NCI-H748 treated with DMSO at 0.1 percent for 48 hours (cell line): ENCODE data around the gene DUSP28.
"Not testable (repeated sequence)": the region's sequence is repeated elsewhere in the genome, so short reads cannot be mapped to it uniquely, and the experiment has no call there.

Experiments used
- DNase-seq: peaks from one replicate; lab custom pipeline; 2025; lab: John Stamatoyannopoulos, UW

DUSP28 gene

DNA sequence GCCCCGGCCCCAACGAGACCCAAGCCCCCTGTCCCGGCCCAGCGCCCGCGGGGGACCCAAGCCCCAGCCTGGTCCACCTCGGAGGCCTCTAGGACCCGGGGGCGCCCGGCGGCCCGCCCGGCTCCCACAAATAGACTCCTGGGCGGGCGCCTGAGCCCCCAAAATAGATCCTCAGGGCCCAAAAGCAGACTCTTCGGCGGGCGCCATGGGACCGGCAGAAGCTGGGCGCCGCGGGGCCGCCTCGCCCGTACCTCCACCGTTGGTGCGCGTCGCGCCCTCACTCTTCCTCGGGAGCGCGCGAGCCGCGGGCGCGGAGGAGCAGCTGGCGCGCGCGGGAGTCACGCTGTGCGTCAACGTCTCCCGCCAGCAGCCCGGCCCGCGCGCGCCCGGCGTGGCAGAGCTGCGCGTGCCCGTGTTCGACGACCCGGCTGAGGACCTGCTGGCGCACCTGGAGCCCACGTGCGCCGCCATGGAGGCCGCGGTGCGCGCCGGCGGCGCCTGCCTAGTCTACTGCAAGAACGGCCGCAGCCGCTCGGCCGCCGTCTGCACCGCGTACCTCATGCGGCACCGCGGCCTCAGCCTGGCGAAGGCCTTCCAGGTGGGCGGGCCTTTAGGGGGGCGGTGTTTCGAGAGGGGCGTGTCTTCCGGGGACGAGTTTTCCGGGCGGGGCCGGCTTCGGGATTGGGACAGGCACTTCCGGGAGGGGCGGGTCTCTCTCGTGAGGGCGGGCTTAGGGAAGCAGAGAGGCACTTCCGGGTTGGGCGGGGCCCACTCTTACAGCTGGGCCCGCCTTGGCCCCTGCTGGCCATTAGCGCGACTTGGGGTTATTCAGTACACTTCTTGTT lies 545 bp downstream of the DUSP28 start:
- peak; percentile 94 for DNase-seq

DNA sequence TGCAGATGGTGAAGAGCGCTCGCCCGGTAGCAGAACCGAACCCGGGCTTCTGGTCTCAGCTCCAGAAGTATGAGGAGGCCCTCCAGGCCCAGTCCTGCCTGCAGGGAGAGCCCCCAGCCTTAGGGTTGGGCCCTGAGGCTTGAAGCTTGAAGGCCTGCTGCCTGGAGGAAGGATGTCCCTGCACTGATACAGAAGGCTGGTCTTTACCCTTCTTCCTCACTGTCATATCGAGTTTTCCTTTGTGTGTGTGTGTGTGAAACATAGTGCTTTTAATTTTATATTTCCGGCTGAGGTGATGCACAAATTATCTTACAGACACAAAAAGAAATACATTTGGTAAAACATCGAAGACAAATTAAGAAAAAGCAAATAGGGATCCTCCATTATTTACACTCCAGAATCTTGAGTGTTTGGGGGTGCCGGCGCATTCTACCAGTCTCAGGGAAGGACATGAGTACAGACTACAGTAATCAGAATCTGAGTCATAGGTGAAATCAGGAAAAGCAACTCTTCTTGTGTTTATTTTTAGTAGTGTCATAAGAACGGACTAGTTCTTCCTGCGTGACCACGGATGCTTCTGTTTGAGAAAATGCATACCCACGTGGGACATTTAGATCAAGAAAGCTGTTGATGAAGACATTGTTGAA lies 1.3 kb downstream of the DUSP28 start:
- no peak for DNase-seq

DNA sequence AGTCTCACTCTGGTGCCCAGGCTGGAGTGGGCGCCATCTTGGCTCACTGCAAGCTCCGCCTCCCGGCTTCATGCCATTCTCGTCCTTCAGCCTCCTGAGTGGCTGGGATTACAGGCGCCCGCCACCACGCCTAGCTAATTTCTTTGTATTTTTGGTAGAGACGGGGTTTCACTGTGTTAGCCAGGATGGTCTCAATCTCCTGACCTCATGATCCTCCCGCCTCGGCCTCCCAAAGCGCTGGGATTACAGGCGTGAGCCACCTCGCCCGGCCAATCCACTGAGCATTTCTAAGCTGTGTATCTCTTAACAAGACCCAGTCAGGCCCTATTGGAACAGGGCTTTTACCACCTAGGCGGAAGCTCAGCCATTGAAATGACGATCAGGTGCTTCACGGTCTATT lies 3.1 kb downstream of the DUSP28 start:
- not testable (repeated sequence) for DNase-seq

DNA sequence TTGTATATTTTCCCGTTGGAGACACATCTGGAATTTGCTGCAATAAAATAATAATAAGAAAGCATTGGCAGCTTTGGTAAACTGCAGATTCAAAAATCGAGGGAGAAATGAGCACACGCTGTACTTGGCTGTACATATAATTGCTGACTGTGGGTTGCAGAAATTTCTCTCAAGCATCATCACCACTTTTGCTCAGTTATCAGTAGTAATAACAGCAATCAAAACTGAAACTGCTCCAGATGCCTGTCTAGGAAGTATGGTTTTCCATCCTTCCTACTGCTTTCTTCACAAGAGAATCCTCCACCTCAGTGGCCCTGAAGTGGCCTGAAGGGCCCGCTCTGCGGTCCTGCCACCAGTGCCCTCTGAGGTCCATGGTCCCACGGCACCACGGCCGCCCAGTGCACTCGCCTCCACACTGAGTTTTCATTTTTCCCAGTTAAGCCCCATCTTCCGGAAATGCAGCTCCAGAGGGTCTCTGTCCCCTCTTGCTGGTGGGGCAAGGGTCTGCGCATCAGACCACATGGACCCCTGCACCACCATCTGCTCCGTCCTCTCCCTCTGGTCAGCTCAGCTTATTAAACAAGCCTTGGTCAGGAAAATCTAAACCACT lies 3.9 kb downstream of the DUSP28 start:
- no peak for DNase-seq

DNA sequence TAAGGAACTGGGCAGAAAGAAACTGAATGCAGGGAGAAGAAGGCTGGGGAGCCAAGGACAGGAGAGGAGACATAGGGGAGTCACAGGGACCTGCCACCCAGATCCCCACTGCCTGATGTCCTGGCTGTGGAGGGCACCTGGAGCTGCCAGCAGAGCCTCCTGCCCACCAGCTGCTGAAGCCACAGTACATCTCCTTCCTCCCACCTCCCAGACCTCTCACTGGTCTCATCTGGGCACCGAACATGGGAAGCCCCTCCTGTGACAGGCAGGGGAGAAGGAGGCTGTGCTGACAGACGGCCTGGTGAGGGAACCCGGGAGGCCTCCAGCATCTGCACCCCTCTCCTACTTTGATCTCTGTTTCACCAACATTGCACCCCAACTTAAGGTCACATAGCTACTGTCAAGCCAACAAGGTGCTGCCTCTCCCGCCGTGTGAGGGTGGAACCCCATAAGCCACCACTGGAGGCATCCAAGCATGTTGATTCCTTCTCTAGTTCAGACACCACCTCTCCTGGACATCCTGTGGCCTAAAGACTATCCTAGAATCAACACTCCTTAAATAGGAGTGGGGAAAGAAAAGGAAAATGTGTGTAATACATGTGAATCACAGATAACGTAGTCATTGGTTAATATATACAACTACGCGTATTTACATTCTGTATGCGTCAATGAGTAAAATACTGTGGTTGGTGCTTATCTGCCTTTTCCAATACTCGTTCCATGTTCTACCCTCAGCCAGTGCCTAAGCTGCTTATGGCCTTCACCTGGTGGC lies 4.6 kb downstream of the DUSP28 start:
- no peak for DNase-seq

DNA sequence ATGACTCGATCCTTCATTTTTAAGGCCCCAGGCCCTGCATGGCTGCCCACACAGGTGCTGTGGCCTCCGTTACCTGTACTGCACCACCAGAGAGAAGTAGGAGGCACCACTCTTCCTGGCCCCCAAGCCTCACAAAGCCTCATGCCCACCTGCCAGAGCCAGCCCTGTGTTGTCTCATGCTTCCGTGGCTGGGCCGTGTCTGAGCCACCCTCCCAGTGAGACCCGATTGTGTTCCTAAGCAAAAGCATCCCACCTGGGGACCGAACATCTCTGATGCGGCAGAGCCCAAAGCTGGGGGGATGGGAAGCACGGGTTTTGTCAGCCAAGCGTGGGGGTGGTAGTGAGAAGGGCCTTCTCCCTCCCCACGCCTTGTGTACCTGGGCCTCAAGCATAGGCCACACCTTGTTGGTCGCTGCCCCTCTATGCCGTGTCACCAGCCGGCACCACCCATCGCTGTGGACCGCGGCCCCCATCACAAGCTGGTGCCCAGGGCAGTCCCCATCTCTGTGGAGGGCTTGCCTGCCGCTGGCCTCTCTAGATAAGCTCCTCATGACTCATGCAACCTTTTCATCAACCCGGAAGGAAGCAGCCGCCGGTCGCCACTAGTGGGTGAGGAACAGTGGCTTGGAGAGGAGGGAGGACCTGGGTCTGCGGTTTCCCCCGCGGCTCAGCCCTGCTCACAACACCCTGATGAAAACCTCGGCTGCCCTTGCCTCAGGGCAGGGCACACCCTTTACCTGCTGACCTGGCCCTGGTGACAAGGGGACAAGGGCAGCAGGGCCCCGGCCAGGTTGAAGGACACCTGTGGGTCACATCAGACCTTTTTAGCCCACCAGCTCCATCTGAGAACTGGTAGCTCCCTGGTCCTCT lies 5.4 kb downstream of the DUSP28 start:
- DNase-seq: no peak

DNA sequence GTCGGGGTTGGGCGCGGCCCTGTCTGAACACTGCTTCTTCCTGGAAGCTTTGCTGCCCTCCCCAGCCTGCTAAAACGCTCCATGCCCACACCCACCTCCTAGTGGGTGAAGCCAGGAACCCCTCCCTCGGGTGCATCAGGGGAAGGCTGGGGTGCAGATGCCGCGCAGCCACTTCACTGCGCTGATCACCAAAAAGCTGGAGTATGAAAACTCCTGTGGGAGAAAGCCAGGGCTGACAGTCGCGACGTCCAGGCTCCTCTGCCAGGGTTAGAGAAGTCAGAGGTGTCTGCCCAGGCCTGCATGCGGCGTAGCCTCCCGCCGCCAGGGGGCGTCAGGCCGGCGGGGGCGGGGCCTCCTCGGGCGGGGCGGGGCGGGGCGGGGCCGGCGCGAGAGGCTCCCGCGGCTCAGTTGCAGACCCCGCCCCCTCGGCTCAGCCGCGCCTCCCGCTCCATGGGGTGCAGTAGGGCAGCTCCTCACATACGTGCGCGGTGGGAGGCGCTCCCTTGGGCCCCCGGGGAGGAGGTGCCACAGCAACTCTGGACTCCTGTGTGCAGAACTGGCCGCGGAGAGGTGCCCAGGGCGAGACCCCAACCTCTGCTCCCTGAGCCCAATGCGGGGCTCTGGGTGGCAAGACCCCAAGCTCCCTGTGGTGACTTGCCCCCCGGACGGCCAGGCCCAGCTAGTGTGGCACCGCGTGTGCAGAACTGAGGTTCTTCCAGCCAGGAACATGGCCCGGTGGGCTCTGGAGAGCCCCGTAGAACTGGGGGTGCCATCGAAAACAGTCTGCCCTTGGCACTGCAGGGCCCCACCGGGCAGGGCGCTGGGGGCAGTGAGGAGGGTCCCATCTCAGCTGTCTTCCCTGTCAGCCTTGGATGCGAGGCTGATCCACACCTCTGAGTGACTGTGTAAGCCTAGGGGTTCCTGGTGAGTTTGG lies 6.3 kb downstream of the DUSP28 start:
- peak; percentile 57 for DNase-seq

DNA sequence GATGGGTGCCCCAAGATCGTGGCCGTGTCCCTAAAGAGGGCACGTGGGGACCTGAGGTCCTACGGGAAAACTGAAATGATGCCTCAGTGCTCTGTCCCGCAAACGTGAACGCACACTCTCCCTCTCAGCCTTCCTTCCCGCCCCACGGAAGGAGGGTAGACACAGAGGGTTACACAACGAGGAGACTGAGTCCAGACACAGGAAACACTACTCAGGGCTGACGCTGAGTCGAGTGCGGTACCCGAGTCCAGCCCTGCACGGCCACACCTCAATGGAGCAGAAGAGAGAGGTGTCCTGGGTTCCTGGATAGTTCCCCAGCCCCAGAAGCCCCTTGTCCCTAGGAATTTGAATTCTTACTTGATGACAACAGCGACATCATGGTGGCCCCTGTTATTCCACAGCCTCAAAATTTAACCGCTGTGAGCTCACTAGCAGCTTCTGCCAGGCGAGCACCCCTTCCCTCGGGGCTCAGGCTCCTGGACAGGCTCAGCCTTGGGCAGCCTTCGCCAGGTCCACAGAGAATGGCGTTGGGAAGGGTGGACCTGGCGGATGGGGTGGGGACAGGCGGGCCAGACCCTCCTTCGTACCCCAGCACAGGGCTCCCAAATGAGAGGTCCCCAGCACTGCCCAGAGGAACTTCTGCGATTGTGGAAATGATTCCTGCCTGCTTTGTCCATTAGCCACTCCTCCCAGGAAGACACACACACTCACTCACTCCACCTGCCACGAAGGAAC lies 7.1 kb downstream of the DUSP28 start:
- no peak for DNase-seq

DNA sequence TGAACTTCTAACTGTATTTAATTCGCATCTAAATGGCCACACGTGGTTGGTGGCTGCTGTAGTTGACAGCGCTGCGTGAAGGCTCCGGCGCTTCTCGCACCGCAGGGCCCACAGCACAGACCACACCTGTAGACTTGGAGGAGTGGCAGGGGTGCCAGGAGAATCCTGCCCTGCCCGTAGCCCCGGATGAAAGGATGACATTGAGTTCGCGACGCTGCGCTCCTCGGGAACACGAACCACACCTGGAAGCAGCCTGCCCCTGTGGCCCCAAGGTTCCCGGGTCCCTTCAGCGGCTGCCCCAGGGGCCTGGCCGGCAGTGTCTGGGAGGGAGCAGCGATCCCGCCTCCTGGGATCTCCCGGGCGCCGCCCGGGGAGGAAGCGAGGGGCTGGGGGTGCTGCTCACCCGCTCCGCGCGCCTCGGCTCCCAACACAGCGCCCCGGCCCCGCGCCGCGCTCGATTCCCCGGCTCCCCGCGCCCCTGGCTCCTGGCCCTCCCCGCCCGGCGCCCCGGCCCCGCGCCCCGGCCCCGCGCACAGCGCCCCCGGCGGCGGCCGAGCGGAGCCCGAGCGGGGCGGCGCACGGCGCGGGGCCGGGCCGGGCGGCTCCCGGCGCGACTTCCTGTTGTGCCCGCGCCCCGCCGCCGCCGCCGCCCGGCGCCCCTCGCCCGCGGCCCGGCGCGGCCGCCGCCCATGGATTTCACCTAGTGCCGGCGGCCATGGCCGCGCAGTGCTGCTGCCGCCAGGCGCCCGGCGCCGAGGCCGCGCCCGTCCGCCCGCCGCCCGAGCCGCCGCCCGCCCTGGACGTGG lies 7.9 kb downstream of the DUSP28 start, which contains the start of gene RNPEPL1:
RNPEPL1 (plus strand) TSS at position 613 of the 806 bp plus-strand sequence; CDS start at position 716, 103 bp downstream.
- peak; percentile 27 for DNase-seq

DNA sequence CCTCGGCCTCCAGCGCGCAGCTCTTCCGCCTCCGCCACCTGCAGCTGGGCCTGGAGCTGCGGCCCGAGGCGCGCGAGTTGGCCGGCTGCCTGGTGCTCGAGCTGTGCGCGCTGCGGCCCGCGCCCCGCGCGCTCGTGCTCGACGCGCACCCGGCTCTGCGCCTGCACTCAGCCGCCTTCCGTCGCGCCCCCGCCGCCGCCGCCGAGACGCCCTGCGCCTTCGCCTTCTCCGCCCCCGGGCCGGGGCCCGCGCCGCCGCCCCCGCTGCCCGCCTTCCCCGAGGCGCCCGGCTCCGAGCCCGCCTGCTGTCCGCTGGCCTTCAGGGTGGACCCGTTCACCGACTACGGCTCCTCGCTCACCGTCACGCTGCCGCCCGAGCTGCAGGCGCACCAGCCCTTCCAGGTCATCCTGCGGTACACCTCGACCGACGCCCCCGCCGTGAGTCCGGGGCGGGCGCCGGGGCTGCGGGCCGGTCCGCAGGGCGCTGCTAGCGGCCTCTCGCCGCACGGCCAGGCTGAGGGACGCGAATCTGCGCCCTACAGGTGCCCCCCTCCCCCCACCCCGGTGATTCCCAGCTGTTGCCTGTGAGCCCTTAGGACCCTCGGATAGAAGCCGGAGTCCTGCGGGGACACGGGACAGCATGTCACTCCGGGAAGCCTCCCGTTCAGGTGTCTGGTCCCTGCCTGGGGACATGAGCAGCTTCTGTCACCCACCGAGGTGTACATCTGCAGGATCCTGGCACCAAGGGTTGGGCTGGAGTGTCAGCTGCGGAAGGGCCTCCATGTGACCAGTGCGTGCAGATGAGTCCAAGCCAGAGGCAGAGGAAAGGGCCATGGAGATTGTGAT lies 8.7 kb downstream of the DUSP28 start:
- DNase-seq: no peak

DNA sequence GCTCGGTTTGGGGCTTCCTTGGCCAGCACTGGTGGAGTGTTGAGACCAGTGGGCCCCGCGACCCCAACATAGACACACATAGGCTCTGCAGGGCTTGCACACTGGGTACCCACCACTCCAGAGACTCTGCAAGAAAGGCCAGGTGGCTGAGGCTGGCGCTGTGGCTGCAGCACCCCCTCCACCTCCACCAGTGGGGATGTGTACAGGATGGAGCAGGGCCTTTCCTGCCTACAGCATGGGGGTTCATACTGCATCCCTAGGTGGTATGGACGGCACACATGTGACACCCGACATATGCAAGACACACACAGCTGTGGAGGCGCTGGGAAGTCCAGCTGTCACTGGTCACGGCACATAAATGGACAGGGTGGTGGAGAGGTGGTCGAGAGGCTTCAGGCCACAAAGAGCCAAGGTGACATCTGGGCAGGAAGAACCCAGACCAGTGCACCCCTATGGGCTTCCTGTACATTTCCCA lies 9.4 kb downstream of the DUSP28 start:
- no peak for DNase-seq

DNA sequence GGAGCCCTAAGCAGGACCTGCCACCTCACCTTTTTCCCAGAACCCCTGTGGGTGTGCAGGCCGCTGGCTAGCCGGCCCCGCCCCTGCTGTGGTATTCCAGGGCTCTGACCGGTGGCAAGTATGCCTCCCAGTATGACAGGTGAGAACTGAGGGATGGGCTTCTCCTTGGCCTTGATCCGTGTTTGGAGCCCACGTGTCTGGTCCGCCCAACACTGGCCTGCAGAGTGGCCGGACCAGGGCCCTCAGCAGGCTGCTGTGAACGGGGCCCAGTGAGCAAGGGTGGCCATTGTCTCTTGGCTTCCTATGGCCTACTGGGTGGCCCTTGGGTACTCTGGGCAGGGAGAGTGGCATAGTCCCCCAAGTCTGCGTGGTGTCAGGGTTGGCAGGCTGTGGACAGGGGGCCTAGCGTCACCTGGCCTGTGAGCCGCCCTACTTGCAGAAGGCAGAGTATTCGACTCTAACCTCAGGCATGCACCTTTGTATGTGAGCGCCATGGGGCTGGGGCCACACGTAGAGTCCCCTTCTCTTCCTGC lies 9.9 kb downstream of the DUSP28 start:
- DNase-seq: no peak

DNA sequence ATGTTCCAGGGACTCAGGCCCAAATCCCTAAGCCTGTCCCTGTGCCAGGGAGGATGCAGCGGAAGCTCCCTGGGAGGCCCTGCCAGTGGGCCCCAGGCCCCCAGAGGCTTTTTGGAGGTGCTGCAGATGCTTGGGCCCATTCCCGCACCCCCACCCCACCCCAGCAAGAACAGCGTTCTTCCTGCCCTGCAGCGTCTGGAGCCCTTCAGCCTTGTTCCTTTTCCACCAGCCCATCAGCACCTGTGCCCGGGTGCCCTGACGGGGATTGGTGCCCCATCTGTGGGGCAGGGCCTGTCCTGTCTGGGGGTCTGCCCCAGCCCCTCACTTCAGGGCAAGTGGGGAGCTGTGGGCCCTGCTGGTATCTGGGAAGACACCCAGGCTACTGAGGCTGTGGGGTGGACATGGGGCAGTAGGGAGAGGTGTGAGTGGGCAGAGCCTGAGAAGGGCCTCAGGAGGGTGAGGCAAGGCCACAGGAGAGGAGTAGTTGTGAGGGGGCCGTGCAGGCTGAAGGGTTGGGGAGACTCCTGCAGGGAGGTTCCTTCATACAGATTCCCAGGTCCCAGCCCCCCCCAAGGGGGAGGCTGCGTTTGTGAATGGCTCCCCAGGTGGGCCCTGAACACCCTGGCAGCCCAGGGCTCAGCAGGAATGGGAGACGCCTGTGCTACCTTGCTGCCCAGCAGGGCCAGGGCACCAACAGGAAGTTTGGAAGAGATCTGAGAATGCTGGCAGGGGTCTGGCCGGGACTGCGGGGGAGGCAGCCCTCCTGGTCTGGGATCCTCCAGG lies 10.6 kb downstream of the DUSP28 start:
- DNase-seq: no peak

DNA sequence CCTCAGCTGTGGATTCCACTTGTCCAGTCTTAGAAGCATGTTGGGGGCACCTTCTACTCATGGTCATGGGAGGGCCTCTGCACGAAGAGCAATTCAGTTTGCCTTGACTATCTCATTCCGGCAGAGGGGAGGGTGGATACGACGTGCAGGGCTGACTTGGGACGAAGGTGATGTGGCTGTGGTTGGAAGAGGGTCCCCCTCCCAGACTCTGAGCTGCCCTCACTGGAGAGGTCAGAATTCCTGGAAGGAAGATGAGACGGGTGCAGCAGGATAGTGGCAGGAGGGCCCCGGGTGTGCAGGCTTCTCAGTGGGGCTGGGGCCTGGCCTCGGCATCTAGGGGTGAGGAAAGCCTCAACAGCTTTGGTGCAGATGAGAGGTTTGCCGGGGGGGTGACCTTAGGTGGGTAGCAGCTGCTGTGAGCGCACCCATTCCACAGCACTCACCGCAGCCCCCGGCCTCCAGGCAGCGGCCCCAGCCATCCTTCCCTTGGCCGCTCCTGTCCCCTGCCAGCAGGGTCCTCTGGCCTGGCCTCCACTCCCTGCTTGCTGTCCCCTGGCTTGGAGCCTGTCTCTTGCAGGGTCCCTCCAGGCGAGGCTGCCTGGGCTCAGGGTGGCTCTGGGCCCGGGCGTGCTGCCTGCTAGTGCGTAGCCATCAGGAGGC lies 11.3 kb downstream of the DUSP28 start:
- DNase-seq: no peak

DNA sequence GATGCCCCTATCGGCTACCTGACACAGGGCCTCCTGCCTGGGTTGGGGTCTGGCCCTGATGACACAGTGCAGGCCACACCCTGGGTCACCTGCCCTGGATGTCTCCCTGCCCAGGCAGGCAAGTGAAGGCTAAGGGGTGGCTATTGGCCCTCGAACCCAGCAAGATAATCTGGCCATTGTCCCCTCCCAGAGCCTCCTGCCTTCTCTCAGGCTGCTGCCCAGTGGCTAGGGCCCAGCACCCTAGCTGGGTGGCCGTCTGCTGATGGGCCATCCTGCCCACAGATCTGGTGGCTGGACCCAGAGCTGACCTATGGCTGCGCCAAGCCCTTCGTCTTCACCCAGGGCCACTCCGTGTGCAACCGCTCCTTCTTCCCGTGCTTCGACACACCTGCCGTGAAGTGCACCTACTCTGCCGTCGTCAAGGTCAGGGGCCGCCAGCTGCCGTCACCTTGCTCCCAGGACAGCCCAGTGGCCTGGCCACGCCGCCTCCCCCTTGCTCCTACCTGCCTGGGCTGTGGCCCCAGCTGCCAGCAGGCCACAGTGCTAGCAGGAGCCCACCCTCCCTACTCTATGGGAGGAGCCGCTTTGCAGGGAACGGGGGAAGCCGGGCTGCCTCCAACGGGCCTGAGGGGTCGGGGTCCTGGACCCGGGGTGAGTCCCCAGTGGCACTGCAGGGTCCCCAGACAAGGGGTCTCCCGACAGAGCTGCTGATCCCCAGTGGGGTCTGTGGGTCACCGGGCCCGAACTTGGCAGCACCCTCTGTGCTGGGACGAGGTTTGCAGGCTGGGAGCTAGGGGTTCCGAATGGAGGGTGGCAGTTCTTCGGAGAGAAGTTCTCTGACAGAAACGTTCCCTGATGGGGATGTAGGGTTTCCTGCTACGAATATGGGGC lies 12.2 kb downstream of the DUSP28 start:
- DNase-seq: no peak
